ENCODE measurements around the gene POTED.
"Not testable (repeated sequence)": the region's sequence is repeated elsewhere in the genome, so short reads cannot be mapped to it uniquely, and the experiment has no call there.

POTED gene

GRCh38 chr21:13609477-13609876, at the start of gene POTED:
POTED (plus strand) TSS chr21:13609777; CDS start chr21:13610229, 452 bp downstream.
- not testable (repeated sequence) for H3K4me3 Mint-ChIP-seq; H3K4me1 Mint-ChIP-seq; DNase-seq (ENCODE audit: low spot score in 2 of 2); H3K36me3 Mint-ChIP-seq; ATAC-seq (ENCODE audit: low read depth); H3K27ac Mint-ChIP-seq; H3K9me3 Mint-ChIP-seq; H3K27me3 Mint-ChIP-seq

- DNase-seq (ENCODE audit: low spot score in 2 of 2); H3K27me3 Mint-ChIP-seq; ATAC-seq (ENCODE audit: low read depth); H3K4me1 Mint-ChIP-seq; H3K4me3 Mint-ChIP-seq; H3K9me3 Mint-ChIP-seq; H3K27ac Mint-ChIP-seq; H3K36me3 Mint-ChIP-seq: not testable (repeated sequence)
These were observed 40.5 kb downstream of the POTED start for GRCh38 chr21:13650101-13650500.

GRCh38 chr21:13651746-13652145, 42.2 kb downstream of the POTED start:
- H3K36me3 Mint-ChIP-seq = not testable (repeated sequence)

More at GRCh38 chr21:13651746-13652145, 42.2 kb downstream of the POTED start:
- not testable (repeated sequence) for H3K9me3 Mint-ChIP-seq; H3K4me3 Mint-ChIP-seq; DNase-seq (ENCODE audit: low spot score in 2 of 2); ATAC-seq (ENCODE audit: low read depth); H3K4me1 Mint-ChIP-seq; H3K27me3 Mint-ChIP-seq; H3K27ac Mint-ChIP-seq

Data from memory B cell (primary cell).